Umbilical cord (tissue), 2 donors: ENCODE measurements around the gene TMEM134. TPM values are rescaled to one million over a fixed set of nuclear protein-coding genes. Genes with fewer than 3 reads are reported as not detected.
"Not testable (repeated sequence)": the region's sequence is repeated elsewhere in the genome, so short reads cannot be mapped to it uniquely, and the experiment has no call there.

Experiments
- DNase-seq: peaks from one replicate; pipeline ENCODE4 v3.0.0-alpha.2; 2015; ENCODE audit warnings: low spot score
- total RNA-seq: library from RNA; depleted of rRNA; stranded (reverse); fragments of >200 nt; gene quantifications from one replicate; pipeline ENCODE4 v1.2.3, GENCODE V29; 2014; ENCODE audit warnings: low replicate concordance; ENCODE audit not compliant: insufficient read depth

The TMEM134 gene
- total RNA-seq, 1 donor from 2014 or later, result 10.6 TPM

GRCh38 chr11:67485873-67486361 lies 16.9 kb upstream of the TMEM134 start:
- DNase-seq, result not testable (repeated sequence)

GRCh38 chr11:67484847-67485311 lies 15.8 kb upstream of the TMEM134 start:
- no peak for DNase-seq

- DNase-seq, result no peak
Measured at GRCh38 chr11:67483831-67484665, 15.0 kb upstream of the TMEM134 start.

GRCh38 chr11:67482827-67483798 lies 14.1 kb upstream of the TMEM134 start, which contains the start of gene AIP:
Gene AIP, plus strand, starts transcription at chr11:67483026. Its CDS starts 133 bp downstream, at chr11:67483159.
- peak; percentile 100 for DNase-seq

GRCh38 chr11:67482275-67482826 lies 13.3 kb upstream of the TMEM134 start:
- DNase-seq, result no peak

GRCh38 chr11:67477344-67478050 lies 8.4 kb upstream of the TMEM134 start:
- DNase-seq, result not testable (repeated sequence)

GRCh38 chr11:67476692-67477091 lies 7.6 kb upstream of the TMEM134 start:
- DNase-seq, result not testable (repeated sequence)

- DNase-seq, result no peak
Measured at GRCh38 chr11:67472882-67473281, 3.8 kb upstream of the TMEM134 start.

GRCh38 chr11:67470337-67471002 lies 1.4 kb upstream of the TMEM134 start:
- DNase-seq, result no peak

GRCh38 chr11:67469508-67469811 lies 409 bp upstream of the TMEM134 start:
- no peak for DNase-seq

GRCh38 chr11:67468456-67468758 lies 644 bp downstream of the TMEM134 start:
- no peak for DNase-seq

- DNase-seq, result no peak
Measured at GRCh38 chr11:67468056-67468455, 995 bp downstream of the TMEM134 start.

- no peak for DNase-seq
Measured at GRCh38 chr11:67466962-67467771, 1.9 kb downstream of the TMEM134 start.

GRCh38 chr11:67466367-67466766 lies 2.7 kb downstream of the TMEM134 start:
- no peak for DNase-seq

- DNase-seq, result not testable (repeated sequence)
Measured at GRCh38 chr11:67465530-67465929, 3.5 kb downstream of the TMEM134 start.

- DNase-seq, result no peak
Measured at GRCh38 chr11:67465189-67465510, 3.9 kb downstream of the TMEM134 start.

GRCh38 chr11:67464411-67465188 lies 4.5 kb downstream of the TMEM134 start:
- peak; percentile 69 for DNase-seq

GRCh38 chr11:67463680-67464410 lies 5.2 kb downstream of the TMEM134 start:
- no peak for DNase-seq

GRCh38 chr11:67463186-67463585 lies 5.9 kb downstream of the TMEM134 start:
- no peak for DNase-seq
